ENCODE measurements around the gene TPPP2.

- TF ChIP-seq CTCF (IDR thresholded peaks at IDR 0.05) (no peak), POLR2AphosphoS5 (IDR thresholded peaks at IDR 0.05; ENCODE audit: low read depth, low read length) (no peak), REST (IDR thresholded peaks at IDR 0.05; ENCODE audit: insufficient read depth in 1 of 2, low read depth in 2 of 2, low read length in 1 of 2) (no peak), TCF7L2 (IDR thresholded peaks at IDR 0.05; ENCODE audit: low read depth, low read length) (no peak), SIN3A (IDR thresholded peaks at IDR 0.05; ENCODE audit: borderline replicate concordance, insufficient read depth, low read depth, low read length) (no peak)
Observed at GRCh38 chr14:21001218-21001617, 28.8 kb upstream of the TPPP2 start.
